ENCODE measurements around the gene KMT2E.
"Not testable (repeated sequence)": the region's sequence is repeated elsewhere in the genome, so short reads cannot be mapped to it uniquely, and the experiment has no call there.

The KMT2E gene

GRCh38 chr7:105032553-105033214 is 18.7 kb downstream of the KMT2E start:
- no peak for DNase-seq

DNA sequence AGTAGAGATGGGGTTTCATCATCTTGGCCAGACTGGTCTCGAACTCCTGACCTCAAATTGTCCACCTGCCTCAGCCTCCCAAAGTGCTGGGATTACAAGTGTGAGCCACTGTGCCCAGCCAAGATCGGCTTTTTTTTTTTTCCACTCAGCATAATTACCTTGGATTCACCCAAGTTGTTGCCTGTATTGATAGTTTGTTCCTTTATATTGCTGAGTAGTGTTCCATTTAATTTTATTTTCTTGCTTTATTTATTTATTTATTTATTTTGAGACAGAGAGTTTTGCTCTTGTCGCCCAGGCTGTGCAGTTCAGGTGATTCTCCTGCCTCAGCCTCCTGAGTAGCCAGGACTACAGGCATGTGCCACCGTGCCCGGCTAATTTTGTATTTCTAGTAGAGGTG is 21.3 kb downstream of the KMT2E start:
- DNase-seq = no peak

- DNase-seq = no peak
These were observed 22.5 kb downstream of the KMT2E start for GRCh38 chr7:105036217-105037168.

GRCh38 chr7:105037319-105037718 is 23.3 kb downstream of the KMT2E start:
- DNase-seq = no peak

- DNase-seq = no peak
These were observed 30.6 kb downstream of the KMT2E start for GRCh38 chr7:105044449-105045070.

GRCh38 chr7:105046414-105046813 is 32.4 kb downstream of the KMT2E start:
- no peak for DNase-seq

DNA sequence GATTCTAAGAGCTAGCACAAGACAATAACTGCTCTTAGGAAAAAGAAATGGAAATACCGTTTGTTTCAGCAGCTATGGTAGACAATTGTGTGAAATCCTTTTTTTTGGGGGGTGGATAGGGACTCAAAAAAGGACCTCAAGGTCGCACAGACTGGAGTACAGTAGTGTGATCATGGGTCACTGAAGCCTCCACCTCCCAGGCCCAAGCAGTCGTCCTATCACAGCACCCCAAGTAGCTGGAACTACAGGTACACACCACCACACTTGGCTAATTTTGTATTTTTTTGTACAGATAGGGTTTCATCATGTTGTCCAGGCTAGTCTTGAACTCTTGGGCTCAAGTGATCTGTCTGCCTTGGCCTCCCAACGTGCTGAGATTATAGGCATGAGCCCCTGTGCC is 33.9 kb downstream of the KMT2E start:
- DNase-seq = no peak

DNA sequence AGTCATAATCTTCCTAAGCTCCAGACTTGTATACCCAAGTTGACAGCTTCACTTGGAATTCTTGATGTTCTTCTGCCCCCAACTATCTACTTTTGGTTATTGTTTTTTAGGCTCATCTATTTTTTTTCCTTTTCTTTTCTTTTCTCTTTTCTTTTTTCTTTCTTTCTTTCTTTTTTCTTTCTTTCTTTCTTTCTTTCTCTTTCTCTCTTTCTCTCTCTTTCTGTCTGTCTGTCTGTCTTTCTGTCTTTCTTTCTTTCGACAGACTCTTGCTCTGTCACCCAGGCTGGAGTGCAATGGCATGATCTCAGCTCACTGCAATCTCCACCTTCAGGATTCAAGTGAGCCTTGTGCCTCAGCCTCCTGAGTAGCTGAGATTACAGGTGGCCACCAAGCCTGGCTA is 36.5 kb downstream of the KMT2E start:
- no peak for DNase-seq

GRCh38 chr7:105050899-105051298 is 36.9 kb downstream of the KMT2E start:
- DNase-seq = not testable (repeated sequence)

DNA sequence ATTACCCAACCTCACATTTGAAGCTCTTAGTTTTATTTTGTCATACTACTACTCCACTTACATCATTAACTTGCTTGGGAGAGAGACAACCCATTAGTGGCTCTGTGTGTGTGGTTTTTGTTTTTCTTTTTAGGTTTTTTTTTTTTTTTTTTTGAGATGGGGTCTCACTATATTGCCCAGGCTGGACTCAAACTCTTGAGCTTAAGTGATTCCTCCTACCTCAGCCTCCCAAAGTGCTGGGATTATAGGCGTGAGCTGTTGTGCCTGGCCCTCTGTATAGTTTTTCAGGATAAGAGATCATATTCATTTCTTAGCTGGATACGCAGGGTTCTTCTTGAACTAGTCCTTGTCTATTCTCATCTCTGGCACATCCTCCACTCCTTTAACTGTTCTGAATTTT is 41.1 kb downstream of the KMT2E start:
- no peak for DNase-seq

DNA sequence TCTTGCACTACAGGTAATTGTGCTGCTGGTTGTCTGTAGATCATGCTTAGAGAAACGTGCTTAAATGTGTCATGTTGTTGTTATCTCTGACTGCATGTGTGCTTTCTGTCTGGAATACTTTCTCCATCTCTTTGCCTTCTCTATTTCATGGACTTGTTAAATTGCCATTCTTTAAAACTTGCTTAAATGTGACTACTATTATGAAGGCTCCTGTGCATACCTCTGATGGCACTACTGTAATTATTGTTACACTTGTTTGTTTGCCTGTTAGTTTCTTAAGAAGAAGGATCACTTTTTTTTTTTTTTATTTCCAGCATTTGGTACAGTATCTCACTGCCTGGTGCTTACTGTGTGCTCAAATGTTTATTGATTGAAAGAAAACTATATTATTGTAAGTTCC is 41.6 kb downstream of the KMT2E start:
- no peak for DNase-seq

GRCh38 chr7:105057472-105057871 is 43.5 kb downstream of the KMT2E start:
- DNase-seq = no peak

DNA sequence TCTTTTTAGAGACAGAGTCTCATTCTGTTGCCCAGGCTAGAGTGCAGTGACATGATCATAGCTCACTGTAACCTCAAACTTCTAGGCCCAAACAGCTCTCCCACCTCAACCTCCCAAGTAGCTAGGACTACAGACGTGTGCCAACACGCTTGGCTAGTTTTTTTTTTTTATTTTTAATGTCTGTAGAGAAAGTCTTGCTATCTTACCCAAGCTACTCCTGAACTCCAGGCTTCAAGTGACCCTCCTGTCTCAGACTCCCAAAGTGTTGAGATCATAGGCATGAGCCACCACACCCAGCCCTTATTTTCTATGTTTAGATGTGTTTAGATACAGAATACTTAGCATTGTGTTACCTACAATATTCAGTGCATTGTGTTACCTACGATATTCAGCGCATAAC is 46.4 kb downstream of the KMT2E start:
- DNase-seq = no peak

GRCh38 chr7:105060923-105061322 is 46.9 kb downstream of the KMT2E start:
- no peak for DNase-seq

GRCh38 chr7:105065104-105065503 is 51.1 kb downstream of the KMT2E start:
- DNase-seq = no peak

GRCh38 chr7:105067691-105068090 is 53.7 kb downstream of the KMT2E start:
- DNase-seq = no peak

DNA sequence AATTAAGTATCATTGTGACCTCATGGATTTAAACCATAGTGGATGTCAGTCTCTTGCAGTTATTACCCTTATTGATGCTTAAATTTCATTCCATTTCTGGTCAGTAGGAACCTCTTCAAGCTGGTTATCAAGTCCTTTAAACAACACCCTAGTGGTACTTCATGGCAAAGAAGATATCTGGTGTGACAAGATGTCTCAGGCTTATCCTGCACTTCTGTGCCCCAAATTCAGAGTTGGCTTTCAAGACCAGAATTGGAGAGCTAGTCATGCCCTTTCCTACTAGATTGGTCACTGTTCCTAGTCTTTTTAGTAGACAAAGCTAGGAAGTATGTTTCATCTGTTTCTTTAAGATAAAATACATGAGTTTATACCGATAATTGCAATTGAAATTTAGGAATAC is 54.9 kb downstream of the KMT2E start:
- DNase-seq = no peak

DNA sequence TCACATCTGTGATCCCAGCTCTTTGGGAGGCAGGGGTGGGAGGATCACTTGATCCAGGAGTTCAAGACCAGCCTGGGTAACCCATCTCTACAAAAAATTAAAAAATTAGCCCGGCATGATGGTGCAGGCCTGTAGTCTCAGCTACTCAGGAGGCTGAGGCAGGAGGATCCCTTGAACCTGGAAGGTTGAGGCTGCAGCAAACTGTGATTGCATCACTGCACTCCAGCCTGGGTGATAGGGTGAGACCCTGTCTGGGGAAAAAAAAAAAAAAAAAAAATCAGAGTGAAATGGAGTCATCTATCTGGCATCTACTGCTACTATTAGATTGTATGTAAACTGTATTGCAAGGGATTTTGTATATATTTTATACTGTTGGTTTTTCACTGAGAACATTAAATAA is 59.1 kb downstream of the KMT2E start:
- no peak for DNase-seq

- DNase-seq = no peak
These were observed 65.3 kb downstream of the KMT2E start for GRCh38 chr7:105079348-105079747.

GRCh38 chr7:105084581-105084980 is 70.6 kb downstream of the KMT2E start:
- DNase-seq = no peak

- DNase-seq = no peak
These were observed 72.8 kb downstream of the KMT2E start for GRCh38 chr7:105086850-105087249.

- DNase-seq = no peak
These were observed 74.0 kb downstream of the KMT2E start for GRCh38 chr7:105087981-105088380.

DNA sequence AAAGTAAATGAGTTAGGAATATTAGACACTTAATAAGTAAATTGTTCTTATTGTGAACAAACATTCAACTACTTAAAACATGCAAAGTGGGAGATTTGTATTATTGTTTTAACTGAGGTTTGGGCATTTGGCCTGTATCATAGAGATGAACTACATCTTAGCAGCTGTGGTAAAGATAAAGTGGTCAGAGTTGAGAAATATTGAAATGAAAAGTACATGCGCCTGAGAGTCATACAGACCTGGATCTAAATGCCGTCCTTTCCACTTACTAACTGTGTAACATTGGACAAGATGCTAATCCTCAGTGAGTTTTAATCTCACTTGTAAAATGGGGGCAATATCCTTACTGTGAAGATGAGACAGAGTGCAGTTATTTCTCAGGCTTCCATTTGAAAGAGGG is 74.5 kb downstream of the KMT2E start:
- no peak for DNase-seq

DNA sequence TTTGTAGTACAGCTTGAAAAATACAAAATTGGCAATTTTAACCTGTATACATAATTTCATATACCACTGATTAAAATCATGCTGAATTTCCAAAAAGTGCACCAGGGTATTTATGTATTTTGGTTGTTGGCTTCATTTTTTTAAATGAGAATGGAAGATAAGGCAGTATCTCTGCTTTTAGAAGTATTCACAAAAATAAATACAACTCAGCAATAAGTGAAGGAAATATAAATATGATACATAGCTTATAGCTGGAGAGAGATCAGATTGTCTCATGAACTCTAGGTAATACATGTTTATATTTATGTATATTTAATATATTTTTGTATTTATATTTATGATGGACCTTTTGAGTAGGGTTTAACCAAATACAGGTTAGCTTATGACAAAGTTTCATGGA is 81.0 kb downstream of the KMT2E start:
- DNase-seq = no peak

Data from SW 1271 (cell line).